Measurements from ENCODE around the gene MICOS13.
"Not testable (repeated sequence)": the region's sequence is repeated elsewhere in the genome, so short reads cannot be mapped to it uniquely, and the experiment has no call there.

MICOS13 gene

DNA sequence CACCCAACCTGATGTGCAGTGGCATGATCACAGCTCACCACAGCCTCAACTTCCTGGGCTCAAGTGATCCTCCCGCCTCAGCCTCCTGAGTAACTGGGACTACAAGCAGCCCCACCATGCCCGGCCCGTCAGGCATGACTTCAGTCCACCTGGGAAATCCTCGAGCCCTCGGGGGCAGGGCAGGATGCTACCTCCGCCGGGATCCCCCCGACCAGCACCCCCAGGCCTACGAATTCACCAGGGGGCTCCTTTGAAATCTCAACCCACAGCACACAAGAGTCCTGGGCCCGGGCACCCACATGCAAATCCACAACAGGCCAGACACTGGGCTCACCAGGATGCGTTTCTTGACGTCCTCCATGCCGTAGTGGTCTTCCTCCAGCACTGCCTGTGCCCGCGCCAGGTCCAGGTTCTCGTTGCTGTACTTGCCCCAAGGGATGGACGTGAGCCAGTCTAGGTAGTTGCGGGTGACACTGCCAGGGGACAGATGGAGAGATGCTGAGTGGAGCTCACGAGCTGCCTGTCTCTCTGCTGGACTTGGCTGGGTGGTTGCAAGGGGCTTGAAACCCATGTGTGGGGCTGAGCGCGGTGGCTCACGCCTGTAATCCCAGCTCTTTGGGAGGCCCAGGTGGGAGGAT lies 20.3 kb upstream of the MICOS13 start:
- FAIRE-seq, result no peak
- no peak for DNase-seq (ENCODE audit: low spot score)

DNA sequence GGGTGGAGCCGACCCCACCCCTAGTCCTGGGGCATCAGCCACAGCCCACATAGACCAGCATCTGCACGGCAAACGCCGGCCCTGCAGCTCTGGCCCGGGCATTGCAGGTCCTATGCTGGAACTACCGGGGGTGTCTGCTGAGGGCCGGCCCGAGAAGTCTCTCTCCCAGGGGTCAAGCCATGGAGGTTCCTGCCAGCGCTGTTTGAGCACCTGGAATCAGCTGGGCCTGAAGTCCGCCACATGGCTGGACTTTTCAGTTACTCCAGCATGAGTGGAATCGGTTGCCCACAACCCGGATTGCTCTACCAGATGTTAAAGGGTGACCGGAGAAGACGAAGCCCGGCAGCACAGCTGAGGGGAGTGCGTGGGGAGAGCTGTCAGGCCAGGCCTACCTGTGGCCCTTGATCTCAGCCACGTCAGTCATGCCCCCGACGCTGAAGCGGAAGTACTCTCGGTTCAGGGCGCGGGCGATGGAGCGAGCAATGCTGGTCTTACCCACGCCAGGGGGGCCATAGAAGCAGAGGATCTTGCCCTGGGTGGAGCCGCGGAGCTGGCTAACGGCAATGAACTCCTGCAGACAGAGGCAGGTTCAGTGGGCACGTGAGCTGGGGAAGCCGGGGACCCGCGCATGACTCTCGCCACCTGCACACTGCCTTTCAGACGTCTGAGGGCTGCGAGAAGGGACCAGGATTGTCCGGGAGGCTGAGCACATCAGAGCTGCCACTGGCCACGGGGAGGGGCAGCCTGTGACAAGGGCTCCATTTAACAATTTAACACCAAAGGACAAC lies 18.5 kb upstream of the MICOS13 start:
- FAIRE-seq (no peak), DNase-seq (ENCODE audit: low spot score) (no peak)

- FAIRE-seq, result no peak
Measured at GRCh38 chr19:5697890-5698634, 17.7 kb upstream of the MICOS13 start.

GRCh38 chr19:5697022-5697889 lies 16.9 kb upstream of the MICOS13 start:
- no peak for DNase-seq (ENCODE audit: low spot score)
- no peak for FAIRE-seq

More at GRCh38 chr19:5697890-5698634, 17.7 kb upstream of the MICOS13 start:
- DNase-seq (ENCODE audit: low spot score), result no peak

GRCh38 chr19:5696196-5697021 lies 16.1 kb upstream of the MICOS13 start:
- DNase-seq (ENCODE audit: low spot score), result no peak
- FAIRE-seq, result no peak

DNA sequence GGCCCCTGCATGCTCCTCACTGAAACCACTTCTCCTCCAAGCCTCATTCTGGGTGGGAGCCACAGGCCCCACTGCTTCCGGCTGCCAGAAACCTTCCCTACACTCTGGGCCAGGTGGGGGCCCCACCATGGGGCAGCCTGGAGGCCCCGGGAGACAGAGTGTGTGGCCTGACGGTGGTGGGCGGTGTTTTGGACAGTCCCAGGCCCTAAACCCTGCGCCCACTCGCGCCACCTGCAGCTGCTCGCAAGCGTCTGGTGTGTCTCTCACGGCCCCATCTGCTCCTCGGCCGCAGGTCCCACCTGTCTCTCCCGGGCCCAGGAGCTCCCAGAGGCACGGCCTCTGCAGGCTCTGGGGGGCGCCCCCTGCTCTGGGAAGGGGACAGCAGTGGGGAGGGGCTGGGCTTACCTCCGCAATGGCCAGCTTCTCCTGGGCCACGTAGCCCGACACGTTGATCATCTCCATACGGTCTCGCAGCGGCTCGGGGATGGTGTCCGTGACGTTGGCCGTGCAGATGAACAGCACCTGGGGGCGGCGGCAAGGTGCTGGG lies 15.4 kb upstream of the MICOS13 start:
- DNase-seq (ENCODE audit: low spot score), result no peak

DNA sequence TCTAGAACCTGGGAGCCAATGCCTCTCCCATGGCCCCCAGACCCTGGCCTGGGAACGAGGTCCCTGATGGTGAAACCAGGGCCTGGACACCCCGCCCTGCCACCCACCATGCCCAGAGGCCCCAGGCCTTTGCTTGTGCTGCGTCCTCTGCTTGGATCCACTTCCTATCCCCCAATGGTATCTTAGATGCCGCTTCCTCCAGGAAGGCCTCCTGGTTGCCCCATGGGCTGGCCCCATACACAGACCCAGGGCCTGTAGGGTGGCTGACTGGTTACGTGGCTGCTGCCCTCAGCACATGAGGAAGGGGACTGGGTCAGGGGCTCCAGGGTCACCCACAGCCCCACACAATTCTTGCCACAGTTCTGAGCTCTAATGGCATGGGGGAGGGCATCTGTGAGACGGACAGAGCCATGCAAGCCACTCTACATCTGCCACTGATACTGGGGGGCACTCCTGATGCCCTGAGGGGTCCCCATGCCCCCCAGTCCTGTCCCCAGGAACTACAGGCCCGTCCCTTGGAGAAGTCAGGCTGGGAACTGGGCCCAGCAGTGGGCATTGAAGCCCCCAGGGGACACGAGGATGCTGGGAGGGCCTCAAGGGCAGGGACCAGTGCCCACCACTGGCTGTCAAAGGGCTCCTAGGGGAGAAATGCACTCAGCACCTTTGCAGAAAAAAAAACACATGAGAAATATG lies 14.8 kb upstream of the MICOS13 start:
- DNase-seq (ENCODE audit: low spot score) (no peak), FAIRE-seq (no peak)

More for the DNA sequence above, 15.4 kb upstream of the MICOS13 start:
- FAIRE-seq, result no peak

GRCh38 chr19:5694167-5694955 lies 14.0 kb upstream of the MICOS13 start:
- FAIRE-seq (no peak), DNase-seq (ENCODE audit: low spot score) (no peak)

GRCh38 chr19:5693195-5694166 lies 13.2 kb upstream of the MICOS13 start:
- FAIRE-seq (no peak), DNase-seq (ENCODE audit: low spot score) (no peak)

DNA sequence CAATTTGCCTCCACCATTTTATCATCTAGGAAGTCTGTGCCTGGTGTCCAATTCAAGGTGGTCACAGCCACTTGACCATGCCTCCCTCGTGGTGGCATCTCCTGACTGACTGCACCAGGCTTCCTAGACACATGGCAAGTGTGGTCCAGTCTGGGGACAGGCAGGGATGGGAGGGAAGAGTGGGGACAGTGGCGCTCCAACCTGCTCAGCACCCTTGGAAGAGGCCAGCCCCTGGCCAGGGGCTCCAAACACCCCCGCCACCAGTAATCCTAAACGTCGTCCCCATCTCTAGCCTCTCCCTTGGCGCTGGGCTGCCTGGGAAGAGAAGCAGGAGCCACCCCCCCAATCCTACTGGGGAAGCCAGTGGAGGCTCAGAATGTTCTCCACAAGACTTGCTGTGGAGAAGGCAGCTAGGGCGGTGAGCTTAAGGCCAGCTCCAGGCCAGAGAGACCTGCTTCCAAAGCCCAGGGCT lies 12.4 kb upstream of the MICOS13 start:
- FAIRE-seq, result no peak
- no peak for DNase-seq (ENCODE audit: low spot score)

- FAIRE-seq (no peak), DNase-seq (ENCODE audit: low spot score) (no peak)
Measured at GRCh38 chr19:5691822-5692722, 11.8 kb upstream of the MICOS13 start.

DNA sequence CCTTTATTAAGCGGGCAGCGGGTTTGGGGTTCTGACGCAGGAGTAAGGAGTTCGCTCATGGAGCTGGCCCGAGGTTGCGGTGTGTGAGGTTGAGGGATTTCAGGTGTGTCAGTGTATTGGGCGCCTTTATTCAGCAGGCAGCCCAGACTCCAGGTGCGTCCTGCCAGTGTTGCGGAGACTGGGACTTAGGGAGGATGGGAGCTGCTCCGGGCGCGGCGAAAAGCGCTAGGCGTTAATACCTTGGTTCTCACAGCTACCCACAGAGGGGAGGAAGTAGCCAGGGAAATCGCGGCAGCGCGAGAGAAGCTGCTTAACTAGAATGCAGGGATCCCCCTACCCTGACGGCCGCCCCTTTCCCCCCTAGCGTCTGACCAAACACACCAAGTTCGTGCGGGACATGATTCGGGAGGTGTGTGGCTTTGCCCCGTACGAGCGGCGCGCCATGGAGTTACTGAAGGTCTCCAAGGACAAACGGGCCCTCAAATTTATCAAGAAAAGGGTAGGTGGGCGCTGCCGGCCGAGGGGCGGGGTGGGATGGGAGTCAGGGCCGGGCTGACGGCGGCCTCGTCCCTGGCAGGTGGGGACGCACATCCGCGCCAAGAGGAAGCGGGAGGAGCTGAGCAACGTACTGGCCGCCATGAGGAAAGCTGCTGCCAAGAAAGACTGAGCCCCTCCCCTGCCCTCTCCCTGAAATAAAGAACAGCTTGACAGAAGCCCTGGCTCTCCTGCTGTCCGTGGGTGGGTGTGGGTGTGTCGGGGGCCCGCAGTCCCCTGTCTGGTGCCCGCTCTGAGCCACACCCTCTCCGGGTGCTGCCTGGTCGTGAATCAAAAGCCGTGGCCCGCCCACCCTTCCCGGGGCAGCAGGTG lies 10.9 kb upstream of the MICOS13 start:
- FAIRE-seq (no peak), DNase-seq (ENCODE audit: low spot score) (peak; percentile 55)

GRCh38 chr19:5690125-5690954 lies 10.0 kb upstream of the MICOS13 start, which contains the start of gene RPL36:
RPL36 (plus strand) TSS chr19:5690295; CDS start chr19:5690508, 213 bp downstream.
- DNase-seq (ENCODE audit: low spot score), result peak; percentile 94
- FAIRE-seq, result peak; percentile 54

GRCh38 chr19:5688262-5688881 lies 8.1 kb upstream of the MICOS13 start:
- FAIRE-seq; DNase-seq (ENCODE audit: low spot score): not testable (repeated sequence)

Data from RCC 7860 (cell line).